SU-DHL-6 (cell line): Measurements from ENCODE around the gene EYA2.
A peak's percentile ranks its signal among the peaks of the same experiment; 100 is the strongest.

Source experiments
- H2AFZ ChIP-seq: fragments of 200-600 bp; sonication (generic); 2 replicates; pipeline ENCODE4 v1.6.1; 2014; ENCODE audit warnings: low read depth, mild to moderate bottlenecking, moderate library complexity, mixed read lengths, antibody characterized with exemption, low read length; ENCODE audit not compliant: severe bottlenecking
- H3F3A ChIP-seq: fragments of 200-600 bp; shearing (Covaris generic); 2 replicates; pipeline ENCODE4 v1.6.0; 2016; ENCODE audit warnings: antibody characterized with exemption, mild to moderate bottlenecking; ENCODE audit not compliant: insufficient read depth
- H3K27ac ChIP-seq: fragments of 200-600 bp; sonication (generic); 2 replicates; pipeline ENCODE4 v1.5.1; 2016; ENCODE audit warnings: low read depth, mild to moderate bottlenecking, low read length, moderate library complexity, mixed read lengths
- H3K27me3 ChIP-seq: fragments of 200-600 bp; sonication (generic), shearing (Covaris generic); 2 replicates; pipeline ENCODE4 v1.6.0; 2014; ENCODE audit warnings: mild to moderate bottlenecking, low read length
- H3K36me3 ChIP-seq: fragments of 200-600 bp; sonication (generic); 2 replicates; pipeline ENCODE4 v1.6.1; 2014; ENCODE audit warnings: mild to moderate bottlenecking, low read length, mixed read lengths
- H3K4me2 ChIP-seq: fragments of 300-600, 200-600 bp; shearing (Covaris generic), sonication (generic); 2 replicates; pipeline ENCODE4 v1.6.0; 2014; ENCODE audit warnings: low read length, low read depth, mild to moderate bottlenecking; ENCODE audit not compliant: poor library complexity, severe bottlenecking
- H3K4me3 ChIP-seq: fragments of 200-600 bp; sonication (generic); 2 replicates; pipeline ENCODE4 v1.5.1; 2014; ENCODE audit warnings: antibody characterized with exemption, low read length, mild to moderate bottlenecking, mixed read lengths; ENCODE audit not compliant: insufficient read depth, poor library complexity, severe bottlenecking
- H3K79me2 ChIP-seq: fragments of 200-600 bp; sonication (generic); 2 replicates; pipeline ENCODE4 v1.6.1; 2014; ENCODE audit warnings: mild to moderate bottlenecking, low read length, moderate library complexity; ENCODE audit not compliant: insufficient read depth
- H3K9ac ChIP-seq: fragments of 200-600 bp; sonication (generic); 2 replicates; pipeline ENCODE4 v1.7.0; 2014; ENCODE audit warnings: mild to moderate bottlenecking, low read length
- H3K9me2 ChIP-seq: fragments of 200-600 bp; sonication (generic); replicated peaks from 2 replicates; pipeline ENCODE4 v1.6.1; 2014; ENCODE audit warnings: low read length; ENCODE audit not compliant: insufficient read depth
- H3K9me3 ChIP-seq: fragments of 200-600 bp; sonication (generic); 2 replicates; pipeline ENCODE4 v1.6.1; 2014; ENCODE audit warnings: low read length, mixed read lengths; ENCODE audit not compliant: insufficient read depth
- H4K20me1 ChIP-seq: fragments of 200-600 bp; sonication (generic); 2 replicates; pipeline ENCODE4 v1.6.1; 2014; ENCODE audit warnings: low read depth, mild to moderate bottlenecking, antibody characterized with exemption, low read length, moderate library complexity, mixed read lengths
- EZH2phosphoT487 ChIP-seq: fragments of 200-600 bp; sonication (generic), shearing (Covaris generic); conservative IDR thresholded peaks from 2 replicates; pipeline ENCODE4 v1.6.1; 2018; ENCODE audit warnings: mild to moderate bottlenecking, antibody characterized with exemption, low read length, moderate library complexity, mixed read lengths
- TF ChIP-seq, protein P1 (sequence below): fragments of 200-600 bp; sonication (generic); IDR thresholded peaks from one replicate; pipeline ENCODE4 v1.5.1; 2017; ENCODE audit warnings: antibody characterized with exemption, mild to moderate bottlenecking, low read length, moderate library complexity; ENCODE audit not compliant: insufficient read depth, poor library complexity, severe bottlenecking

The EYA2 gene

DNA sequence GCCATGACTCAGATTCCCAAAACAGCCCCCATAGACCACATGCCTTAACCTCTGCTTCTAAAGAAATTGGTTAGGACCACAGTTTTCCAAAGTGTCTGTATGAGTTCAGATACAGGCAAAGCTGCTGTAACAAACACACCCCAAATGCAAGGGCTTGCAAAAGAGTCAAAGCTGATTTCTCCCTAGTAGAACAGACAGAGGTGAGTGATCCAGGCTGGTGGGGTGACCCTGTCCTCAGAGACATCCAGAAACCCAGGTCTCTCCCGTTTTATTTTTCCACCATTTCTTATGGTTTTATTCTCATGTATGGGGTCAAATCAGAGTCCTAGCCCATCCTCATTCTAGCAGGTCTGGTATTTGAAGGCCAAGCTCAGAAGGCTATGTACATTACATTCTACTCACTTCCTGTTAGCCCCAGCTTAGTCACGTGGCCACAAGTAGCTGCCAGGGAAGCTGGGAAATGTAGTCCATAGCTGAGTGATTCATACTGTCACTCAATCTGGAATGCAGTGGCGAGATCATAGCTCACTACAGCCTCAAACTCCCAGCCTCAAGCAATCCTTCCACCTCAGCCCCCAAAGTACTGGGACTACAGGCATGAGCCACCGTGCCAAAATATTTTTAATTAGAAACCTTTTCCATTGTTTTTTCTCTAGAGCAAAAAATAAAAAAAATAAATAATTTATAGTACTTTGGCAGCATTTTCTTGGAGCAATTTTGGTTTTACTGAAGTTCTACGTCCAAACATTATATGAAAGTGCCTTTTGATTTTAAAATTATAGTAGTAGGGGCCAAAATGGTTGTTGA, 286.6 kb downstream of the EYA2 start:
- no peaks in the 10 kb centered on the region for H4K20me1 ChIP-seq

DNA sequence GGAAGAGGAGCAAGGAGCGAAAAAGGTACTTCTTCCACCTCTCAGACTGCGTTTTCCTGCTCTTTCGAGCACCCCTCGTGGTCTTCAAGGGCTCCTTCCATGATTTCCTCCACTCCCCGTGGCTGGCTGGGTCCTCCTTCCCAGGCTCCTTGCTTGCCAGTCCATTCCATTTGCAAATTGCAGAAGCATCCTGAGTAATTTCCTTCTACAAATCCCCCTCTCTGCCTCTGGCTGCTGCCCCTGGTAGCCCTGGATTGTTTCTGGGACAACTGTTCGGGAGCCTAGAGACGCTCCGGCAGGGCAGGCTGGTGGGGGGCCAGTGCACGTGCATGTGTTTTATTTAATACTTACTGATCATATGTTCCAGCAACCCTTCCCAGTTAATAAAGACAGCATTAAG, 288.7 kb downstream of the EYA2 start:
- no peaks in the 10 kb centered on the region for H4K20me1 ChIP-seq
- no peaks in the 10 kb centered on the region for H3K36me3 ChIP-seq
- no peaks in the 10 kb centered on the region for H3K9me3 ChIP-seq
- TF ChIP-seq, protein P1, sequence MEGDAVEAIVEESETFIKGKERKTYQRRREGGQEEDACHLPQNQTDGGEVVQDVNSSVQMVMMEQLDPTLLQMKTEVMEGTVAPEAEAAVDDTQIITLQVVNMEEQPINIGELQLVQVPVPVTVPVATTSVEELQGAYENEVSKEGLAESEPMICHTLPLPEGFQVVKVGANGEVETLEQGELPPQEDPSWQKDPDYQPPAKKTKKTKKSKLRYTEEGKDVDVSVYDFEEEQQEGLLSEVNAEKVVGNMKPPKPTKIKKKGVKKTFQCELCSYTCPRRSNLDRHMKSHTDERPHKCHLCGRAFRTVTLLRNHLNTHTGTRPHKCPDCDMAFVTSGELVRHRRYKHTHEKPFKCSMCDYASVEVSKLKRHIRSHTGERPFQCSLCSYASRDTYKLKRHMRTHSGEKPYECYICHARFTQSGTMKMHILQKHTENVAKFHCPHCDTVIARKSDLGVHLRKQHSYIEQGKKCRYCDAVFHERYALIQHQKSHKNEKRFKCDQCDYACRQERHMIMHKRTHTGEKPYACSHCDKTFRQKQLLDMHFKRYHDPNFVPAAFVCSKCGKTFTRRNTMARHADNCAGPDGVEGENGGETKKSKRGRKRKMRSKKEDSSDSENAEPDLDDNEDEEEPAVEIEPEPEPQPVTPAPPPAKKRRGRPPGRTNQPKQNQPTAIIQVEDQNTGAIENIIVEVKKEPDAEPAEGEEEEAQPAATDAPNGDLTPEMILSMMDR, result no peak
- no peak for TF ChIP-seq EZH2phosphoT487
- no peaks in the 10 kb centered on the region for H3K79me2 ChIP-seq
- no peaks in the 10 kb centered on the region for H3F3A ChIP-seq
- H2AFZ ChIP-seq, result no peak overlapping the region
- H3K27ac ChIP-seq, result no peak overlapping the region
- no peak overlapping the region for H3K4me3 ChIP-seq
- no peaks in the 10 kb centered on the region for H3K27me3 ChIP-seq
- no peaks in the 10 kb centered on the region for H3K9me2 ChIP-seq
- no peak overlapping the region for H3K4me2 ChIP-seq
- H3K9ac ChIP-seq, result no peak overlapping the region

More for the DNA sequence above, 286.6 kb downstream of the EYA2 start:
- Histone ChIP-seq H3K36me3 (no peaks in the 10 kb centered on the region), H3K4me2 (peak overlapping the region; percentile 8), H3K27ac (no peak overlapping the region), H3K4me3 (no peak overlapping the region), H3K79me2 (no peaks in the 10 kb centered on the region), H3F3A (no peaks in the 10 kb centered on the region), H3K27me3 (no peaks in the 10 kb centered on the region), H2AFZ (peak overlapping the region; percentile 87), H3K9ac (no peak overlapping the region), H3K9me2 (no peaks in the 10 kb centered on the region), H3K9me3 (no peaks in the 10 kb centered on the region)
- TF ChIP-seq, protein P1, result no peak

DNA sequence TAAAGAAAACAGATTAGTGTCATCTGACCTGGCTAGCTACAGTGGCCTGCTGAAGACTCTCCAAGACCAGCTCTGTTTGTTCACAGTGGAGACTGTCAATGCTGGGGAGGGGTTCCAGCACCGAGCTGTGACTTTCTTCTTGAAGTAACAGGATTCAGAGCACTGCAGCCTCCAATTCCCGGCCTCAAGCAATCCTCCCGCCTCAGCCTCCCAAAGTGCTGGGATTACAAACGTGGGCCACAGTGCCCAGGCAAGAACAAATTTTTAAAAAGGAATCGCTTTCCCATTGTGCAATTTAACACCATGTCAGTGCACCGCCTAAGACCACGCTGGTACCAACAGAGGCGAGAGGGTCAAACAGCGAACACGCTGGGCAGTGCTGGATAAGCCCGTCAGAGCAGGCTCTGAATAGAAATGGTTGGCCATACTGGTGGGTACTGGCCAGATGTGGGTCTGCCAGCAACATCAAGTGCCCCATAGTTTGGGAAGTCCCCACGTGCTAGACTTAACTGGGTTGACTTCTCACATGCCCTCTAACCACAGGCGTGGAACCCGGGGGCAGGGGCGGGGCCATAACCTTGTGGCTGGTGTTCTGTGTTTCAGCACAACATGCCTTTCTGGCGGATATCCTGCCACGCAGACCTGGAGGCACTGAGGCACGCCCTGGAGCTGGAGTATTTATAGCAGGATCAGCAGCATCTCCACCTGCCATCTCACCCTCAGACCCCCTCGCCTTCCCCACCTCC, 293.0 kb downstream of the EYA2 start:
- TF ChIP-seq, protein P1, result no peak
- no peak for TF ChIP-seq EZH2phosphoT487
- Histone ChIP-seq H3K36me3 (no peaks in the 10 kb centered on the region), H2AFZ (no peak overlapping the region), H4K20me1 (no peaks in the 10 kb centered on the region), H3K4me3 (no peak overlapping the region), H3K27me3 (no peaks in the 10 kb centered on the region), H3K4me2 (no peak overlapping the region), H3K9me3 (no peaks in the 10 kb centered on the region), H3K27ac (no peak overlapping the region), H3K9me2 (no peaks in the 10 kb centered on the region), H3K9ac (no peak overlapping the region), H3F3A (no peaks in the 10 kb centered on the region), H3K79me2 (no peaks in the 10 kb centered on the region)
